Right hindlimb (tissue), 1 donor: ENCODE measurements around the gene LRMDA.

Experiments
- DNase-seq: peaks from one replicate; pipeline ENCODE4 v3.0.0-alpha.2; 2018

The LRMDA gene

GRCh38 chr10:75477680-75478079 is 46.3 kb downstream of the LRMDA start:
- DNase-seq, result no peak

DNA sequence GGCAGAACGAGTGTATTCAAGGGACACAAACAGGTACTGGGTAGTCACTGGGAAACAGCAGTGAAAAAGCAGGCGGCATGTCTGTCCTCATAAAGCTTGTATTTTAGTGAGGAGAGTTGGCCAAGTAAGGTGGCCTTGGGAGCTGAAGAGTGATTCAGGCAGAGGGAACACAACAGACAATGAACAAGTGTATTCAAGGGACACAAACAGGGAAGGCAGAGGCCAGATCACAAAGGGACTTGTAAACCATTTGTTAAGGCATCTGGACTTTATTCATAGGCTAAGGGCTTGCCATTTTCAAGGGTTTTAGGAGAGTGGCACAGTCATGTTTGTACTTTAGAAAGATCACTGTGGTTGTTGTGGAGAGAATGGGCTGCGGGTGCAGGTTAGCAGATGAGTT is 49.0 kb downstream of the LRMDA start:
- no peak for DNase-seq

DNA sequence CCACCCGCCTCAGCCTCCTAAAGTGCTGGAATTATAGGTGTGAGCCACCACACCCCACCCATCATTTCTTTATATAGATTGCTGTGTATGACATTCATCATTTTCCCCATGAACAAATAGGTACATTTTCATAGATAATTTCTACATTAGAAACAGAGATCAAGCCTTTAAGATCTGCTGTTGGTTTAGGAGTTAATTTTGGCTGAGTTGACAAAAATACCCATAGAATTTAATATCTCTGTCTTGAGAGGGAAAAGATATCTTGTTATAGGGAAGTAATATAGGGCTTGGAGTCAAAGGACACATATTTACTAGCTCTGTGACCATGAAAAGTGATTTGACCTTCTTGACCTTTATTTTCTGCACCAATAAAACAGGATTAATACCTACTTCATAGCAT is 51.8 kb downstream of the LRMDA start:
- no peak for DNase-seq

GRCh38 chr10:75484717-75485116 is 53.3 kb downstream of the LRMDA start:
- DNase-seq, result no peak

GRCh38 chr10:75486591-75486990 is 55.2 kb downstream of the LRMDA start:
- no peak for DNase-seq

DNA sequence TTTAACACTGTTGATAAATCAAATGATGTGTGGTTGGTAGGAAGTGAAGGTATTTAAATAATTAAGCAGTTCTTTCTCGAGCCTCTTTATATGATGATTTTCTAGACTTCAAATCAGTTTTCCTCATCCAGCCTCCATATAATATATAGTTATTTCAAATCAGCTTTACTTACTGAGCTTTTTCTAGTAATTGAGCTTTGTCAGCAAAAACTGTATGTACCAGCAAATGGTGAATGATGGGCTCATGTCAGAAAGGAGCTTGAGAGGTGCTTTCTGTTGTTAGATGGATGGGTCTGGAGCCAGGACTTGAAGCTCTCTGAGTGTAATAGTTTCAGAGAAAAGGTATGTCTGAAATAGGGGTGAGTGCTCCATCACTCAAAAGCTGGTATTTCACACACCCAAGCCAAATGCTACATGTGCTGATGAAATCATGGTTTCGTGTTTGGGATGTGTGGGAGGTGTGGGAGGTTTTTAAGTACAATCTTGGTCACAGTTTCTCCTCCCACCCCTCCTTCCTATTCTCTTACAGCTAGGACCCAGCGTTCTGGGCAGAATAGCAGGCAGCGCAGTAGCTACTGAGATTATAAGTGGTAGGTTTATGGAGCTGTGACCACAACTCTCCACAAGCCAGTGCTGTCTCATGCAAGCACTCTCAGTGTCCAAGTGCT is 55.8 kb downstream of the LRMDA start:
- DNase-seq, result no peak

GRCh38 chr10:75487755-75488125 is 56.3 kb downstream of the LRMDA start:
- no peak for DNase-seq

GRCh38 chr10:75492173-75492925 is 60.9 kb downstream of the LRMDA start:
- no peak for DNase-seq

DNA sequence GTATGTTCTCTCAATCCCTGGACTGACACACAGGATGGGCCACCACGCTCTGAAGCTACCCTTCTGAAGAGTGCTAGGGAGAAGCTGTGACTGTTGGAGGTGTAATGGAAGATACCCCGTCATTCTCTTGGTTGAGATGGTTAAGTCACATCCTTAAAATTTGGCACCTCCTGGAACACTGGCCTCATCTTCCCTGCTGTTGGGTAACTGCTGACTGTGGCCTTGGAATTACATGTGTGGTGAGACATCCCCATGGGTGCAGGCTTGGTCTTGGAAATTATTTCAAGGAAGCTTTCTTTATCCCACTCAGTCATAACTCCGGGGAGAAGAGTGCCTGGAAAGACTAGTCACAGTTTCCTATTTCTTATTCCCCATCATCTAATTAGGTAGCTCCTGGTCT is 62.0 kb downstream of the LRMDA start:
- DNase-seq, result no peak

GRCh38 chr10:75495434-75496190 is 64.2 kb downstream of the LRMDA start:
- no peak for DNase-seq

DNA sequence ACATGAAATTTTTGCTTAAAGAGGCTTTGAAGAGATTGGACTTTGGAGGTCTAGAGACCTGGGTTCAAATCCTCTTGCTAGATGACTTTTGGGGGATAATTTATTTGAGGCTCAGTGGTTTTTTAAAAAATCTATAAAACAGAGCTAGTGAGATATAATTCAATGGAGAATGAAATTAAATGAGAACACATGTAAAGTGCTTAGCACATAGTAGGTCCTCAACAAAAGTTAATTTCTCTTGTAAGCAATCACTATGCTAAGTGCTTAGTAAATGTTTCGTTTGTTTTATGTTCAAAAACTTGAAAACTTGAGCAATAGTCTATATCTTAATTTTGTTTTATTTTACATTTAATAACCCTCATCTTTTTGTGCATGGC is 64.8 kb downstream of the LRMDA start:
- DNase-seq, result no peak

DNA sequence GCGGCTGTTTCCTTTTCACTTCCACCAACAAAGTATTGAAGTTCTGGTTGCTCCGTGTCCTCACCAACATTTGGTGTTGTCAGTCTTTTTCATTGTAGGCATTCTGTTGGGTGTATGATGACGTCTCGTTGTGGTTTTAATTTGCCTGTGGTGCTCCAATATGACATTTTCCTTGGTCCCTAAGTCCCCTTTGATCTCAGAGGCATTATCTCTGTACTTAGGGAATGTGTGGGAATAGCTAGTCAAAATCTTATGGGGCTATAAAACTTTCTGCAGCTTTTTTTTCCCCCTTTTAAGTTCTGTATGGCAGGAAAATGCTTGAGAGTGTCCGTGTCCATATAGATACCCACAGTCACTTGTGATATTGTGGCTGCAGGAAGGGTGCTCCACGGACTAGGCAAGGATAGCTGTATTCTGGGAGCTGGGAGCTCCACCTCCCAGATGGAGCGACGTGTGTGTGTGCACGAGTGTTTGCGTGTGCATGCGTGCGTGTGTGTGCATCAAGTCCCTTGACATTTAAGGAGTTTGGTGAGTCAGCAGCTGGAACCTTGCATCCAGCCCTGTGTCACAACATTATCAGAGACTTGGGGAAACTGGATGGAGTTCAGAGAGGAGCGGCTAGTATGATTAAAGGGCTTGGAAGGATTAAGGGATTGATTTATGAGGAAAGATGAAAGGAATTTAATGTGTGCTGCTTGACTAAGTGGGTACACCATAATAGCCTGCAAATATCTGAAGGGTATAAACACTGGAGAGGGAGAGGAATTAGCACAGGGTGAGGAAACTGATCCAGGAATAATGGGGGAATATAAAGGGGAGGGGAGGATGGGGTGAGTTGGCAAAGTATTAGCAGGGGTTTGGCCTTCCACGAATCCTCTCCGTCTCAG is 66.8 kb downstream of the LRMDA start:
- DNase-seq, result no peak

DNA sequence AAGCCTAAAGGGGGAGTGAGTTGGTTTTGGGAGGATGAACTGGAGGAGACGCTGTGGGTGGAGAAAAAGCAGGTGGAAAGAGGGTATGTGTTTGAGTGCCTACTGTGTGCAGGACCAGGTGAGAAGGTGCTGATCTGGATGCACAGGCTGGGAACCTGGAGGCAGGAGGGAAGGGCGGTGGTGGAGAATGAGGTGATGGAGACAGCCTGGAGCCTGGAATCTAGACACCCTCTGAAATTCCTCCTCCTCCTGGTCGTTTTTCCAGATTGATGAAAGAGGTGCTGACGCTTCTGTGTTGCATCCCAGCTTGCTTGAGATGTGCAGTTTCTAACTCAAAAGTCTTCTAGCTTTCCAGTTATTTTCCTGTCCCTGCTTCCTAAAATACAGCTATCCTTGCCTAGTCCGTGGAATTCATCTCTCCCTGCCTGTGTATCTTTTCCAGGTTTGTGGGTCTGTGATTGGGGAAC is 67.5 kb downstream of the LRMDA start:
- no peak for DNase-seq

DNA sequence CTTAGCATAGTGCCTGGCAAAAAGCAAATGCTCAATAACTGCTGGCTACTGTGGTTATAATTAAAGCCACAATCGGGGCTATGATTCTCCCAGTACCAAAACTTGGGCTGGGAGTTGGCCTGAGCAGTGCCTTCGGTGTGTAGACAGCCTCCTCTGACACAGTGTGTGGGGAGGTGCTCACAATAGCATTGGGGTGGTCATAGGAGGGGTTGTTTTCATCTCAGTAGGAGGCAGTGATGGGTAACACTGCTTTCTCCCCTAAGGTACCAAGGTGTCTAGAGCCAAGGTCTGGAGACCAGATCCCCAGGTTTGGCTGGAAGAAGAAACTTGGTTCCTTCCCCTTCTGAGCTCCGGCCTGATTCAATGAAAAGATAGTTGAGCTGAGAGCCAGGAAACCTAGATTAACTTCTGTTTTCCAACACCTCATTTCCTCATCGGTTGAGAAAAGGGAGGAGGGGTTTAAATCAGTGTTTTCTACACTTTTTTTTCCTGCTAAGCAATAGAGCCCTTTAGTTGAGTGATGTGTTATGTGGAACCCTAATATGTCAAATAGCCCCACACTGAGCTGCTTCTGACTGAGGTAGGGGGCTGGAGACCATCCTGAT is 68.2 kb downstream of the LRMDA start:
- no peak for DNase-seq

DNA sequence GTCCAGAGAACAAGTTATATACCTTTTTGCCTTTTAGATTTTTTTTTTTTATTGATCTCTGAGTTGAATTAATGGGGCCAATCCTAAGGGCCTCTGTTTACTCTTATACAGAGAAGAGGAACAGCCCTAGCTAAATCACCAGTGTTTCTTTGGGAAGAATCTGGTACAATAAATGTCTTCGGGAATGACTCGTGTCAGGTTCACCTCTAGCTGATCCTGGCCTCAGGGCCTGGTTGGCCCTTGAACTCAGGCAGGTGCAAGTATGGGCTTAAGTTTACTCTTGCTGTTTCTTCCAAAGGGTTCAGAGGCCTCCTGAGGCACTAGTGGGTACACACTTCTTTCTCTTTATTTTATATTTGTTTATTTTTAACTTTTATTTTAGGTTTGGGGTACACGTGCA is 71.0 kb downstream of the LRMDA start:
- no peak for DNase-seq

DNA sequence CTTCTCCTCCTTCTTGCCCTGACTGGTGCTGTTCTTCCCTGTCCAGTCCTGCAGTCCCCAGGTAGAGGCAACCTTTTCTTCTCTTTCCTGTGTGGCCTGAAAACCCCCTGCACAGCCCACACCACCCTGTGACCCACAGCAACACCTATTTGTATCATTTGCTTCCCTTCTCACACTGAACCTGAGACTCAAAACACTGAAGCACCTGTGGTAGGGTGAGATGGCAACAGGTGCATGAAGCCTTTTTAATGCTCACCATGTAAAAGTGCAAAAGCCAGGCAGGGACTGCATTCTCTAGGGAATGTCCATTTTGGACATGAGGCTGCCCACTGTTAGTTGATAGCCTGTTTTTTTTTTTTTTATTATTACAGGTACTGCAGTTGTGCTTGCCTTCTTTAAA is 71.4 kb downstream of the LRMDA start:
- no peak for DNase-seq

- DNase-seq, result no peak
Measured at GRCh38 chr10:75505293-75505692, 73.9 kb downstream of the LRMDA start.

GRCh38 chr10:75505840-75506506 is 74.5 kb downstream of the LRMDA start:
- no peak for DNase-seq

GRCh38 chr10:75506930-75507329 is 75.5 kb downstream of the LRMDA start:
- DNase-seq, result no peak

GRCh38 chr10:75507469-75507868 is 76.0 kb downstream of the LRMDA start:
- no peak for DNase-seq

- DNase-seq, result no peak
Measured at GRCh38 chr10:75508239-75508813, 76.9 kb downstream of the LRMDA start.
